NCI-H82 treated with DMSO at 0.1 percent for 48 hours (cell line): ENCODE results near the gene PPP1R37.

Experiments used
- DNase-seq: peaks from one replicate; lab custom pipeline; 2025; ENCODE audit not compliant: unreplicated experiment; lab: John Stamatoyannopoulos, UW

Gene PPP1R37

DNA sequence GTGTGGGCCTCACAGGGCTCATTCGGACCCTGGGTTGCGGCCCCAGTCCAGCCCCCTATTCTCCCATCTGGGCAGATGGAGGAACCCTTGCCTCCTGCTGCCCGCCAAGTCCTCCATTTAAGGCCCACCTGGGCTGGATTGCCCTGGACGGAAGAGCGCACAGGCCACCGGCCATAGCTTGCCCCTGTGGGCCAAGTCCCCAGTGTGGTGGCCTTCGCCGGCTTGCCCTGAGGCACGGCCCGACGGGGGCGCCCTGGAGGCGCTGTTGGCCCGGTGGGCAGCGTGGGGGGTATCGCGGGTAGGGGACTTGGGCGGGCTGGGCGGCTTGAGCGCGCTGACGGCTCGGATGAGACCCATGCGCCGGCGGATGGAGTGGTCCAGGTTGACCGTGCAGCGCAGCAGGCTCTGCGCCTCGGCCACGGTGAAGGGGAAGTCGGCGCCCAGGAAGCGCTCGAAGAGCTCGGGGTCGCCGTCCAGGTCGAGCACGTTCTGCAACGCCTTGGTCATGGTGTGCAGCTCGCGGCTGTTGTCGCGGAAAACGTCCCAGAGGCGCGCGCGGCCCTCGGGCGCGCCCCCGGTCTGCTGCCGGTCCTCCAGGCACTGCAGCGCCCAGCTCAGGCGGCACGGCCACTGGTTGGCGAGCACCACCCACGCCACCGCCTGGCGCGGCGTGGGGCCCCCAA lies 59.0 kb downstream of the PPP1R37 start:
- DNase-seq = no peak

- no peak for DNase-seq
Observed at GRCh38 chr19:45152504-45153338, 59.7 kb downstream of the PPP1R37 start.

- DNase-seq = no peak
Observed at GRCh38 chr19:45153339-45154063, 60.5 kb downstream of the PPP1R37 start.

DNA sequence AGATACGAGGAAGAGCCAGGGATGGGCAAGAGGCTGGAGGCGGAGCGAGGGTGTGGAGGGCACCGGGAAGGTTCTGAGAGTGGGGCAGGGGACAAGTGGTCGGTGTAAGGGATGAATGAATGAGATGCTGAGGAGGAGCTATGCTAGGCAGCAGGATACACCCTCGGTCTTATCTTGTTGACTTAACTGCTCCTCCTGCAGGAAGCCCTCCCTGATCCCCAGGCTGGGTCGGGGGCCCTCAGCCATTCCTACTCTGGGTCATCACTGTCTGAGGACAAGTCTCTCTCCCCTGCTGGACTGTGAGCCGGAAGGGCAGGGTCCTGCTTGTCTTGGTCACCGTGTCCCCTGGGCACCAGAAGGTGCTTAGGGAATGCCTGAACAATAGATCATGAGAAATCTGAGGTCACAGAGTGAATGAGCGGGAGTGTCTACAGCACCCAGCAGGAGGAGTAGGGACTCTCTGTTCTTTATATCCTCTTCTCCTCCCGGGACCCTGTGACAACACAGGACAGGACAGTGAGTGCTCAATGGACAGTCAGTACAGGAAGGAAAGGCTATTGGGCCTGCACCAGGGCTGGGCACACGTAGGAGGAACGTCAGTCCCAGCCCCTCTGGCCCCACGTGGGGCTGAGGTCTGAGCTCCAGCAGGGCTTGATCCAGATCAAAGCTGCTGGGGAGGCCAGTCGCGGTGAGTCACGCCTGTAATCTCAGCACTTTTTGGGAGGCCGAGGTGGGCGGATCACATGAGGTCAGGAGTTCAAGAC lies 61.3 kb downstream of the PPP1R37 start:
- DNase-seq = no peak

GRCh38 chr19:45156011-45156630 lies 63.1 kb downstream of the PPP1R37 start:
- no peak for DNase-seq

DNA sequence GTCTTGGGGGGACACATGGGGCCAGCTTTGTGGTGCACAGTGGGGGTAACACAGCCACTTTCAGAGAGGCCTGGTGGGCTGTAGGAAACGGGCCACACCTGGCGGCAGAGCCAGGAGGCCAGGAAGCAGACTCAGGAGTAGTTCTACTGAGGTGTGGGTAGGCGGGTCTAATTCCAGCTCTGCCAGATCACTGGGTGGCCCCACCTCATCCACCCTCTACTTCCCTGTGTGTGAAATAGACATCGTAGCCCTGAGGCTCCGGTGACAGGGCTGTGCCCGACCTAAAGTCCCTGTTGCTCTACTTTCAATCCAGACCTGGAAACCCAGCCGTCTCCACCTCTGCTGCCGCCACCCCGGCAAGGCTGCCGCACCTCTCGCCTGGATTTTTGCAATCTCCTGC lies 63.8 kb downstream of the PPP1R37 start:
- DNase-seq = no peak

GRCh38 chr19:45158503-45159209 lies 65.7 kb downstream of the PPP1R37 start:
- DNase-seq = no peak

GRCh38 chr19:45159210-45159970 lies 66.4 kb downstream of the PPP1R37 start:
- DNase-seq = no peak

GRCh38 chr19:45159971-45160324 lies 67.0 kb downstream of the PPP1R37 start:
- DNase-seq = no peak

DNA sequence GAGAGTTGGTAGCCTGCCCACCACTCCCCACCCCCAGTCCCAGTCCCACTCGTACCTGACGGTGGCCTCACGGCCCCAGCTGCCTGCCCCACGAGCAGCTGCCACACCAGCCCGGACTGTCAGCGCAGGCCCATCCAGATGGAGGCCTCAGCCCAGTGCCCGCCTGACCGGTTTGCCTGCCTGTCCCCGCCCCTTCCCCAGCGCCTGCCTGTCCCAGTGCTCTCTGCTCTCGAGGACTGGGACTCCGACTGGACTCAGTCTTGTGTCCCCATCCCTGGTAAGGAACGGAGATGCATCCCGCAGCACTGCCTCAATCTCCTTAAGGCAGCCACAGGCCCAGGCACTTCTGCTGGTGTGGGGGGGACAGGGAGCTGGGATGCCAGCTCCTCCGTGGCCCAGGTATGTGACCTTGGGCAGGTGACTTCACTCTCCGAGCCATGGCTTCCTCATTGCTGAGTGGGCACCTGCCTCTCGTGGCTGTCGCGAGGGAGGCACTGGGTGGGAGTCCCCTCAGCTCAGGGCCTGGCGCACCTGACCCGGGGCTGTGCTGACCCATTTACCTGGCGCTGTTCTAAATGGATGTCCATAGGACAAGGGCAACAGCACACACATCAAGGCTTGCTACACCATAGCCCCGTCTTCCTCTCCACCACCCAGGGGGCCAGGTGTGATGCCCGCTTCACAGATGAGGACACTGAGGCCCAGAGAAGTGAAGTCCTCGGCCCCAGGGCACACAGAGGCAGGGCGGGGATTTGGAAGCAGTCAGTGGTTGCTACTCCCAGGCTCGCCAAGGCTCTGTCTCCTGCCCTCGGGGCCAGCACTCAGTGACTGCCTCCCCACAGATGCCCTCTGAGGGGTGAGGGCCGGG lies 68.1 kb downstream of the PPP1R37 start, which contains the start of gene NKPD1:
Gene NKPD1 (minus strand): TSS at position 113 of the 868 bp plus-strand sequence. CDS start 832 bp downstream, outside the sequence.
- no peak for DNase-seq

GRCh38 chr19:45161738-45162607 lies 69.0 kb downstream of the PPP1R37 start:
- no peak for DNase-seq

DNA sequence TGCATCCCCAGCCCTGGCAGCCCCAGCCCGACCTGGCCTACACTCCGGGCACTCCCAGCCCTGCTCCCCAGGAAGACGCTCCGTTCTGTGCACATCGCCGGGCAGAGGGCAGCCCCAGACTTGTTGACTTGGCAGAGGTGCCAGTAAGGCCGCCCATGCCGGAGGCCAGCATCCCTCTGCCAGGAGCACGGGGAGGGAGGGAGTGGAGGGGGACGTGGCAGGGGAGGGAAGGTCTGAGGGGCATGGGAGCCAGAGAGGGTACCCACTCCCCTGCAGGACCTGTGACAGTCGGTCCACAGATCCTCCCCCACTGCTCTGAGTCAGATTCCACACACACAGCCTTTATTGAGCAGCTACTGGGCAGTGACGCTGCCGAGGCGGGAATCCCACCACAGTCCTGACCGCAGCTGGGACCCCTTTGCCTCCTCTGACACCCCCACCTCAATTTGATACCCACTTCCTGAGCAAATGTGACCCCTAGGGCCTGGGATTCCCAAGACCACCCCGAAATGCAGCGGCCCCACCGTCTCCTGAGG lies 69.7 kb downstream of the PPP1R37 start:
- DNase-seq = no peak

GRCh38 chr19:45163156-45163555 lies 70.2 kb downstream of the PPP1R37 start:
- DNase-seq = no peak

DNA sequence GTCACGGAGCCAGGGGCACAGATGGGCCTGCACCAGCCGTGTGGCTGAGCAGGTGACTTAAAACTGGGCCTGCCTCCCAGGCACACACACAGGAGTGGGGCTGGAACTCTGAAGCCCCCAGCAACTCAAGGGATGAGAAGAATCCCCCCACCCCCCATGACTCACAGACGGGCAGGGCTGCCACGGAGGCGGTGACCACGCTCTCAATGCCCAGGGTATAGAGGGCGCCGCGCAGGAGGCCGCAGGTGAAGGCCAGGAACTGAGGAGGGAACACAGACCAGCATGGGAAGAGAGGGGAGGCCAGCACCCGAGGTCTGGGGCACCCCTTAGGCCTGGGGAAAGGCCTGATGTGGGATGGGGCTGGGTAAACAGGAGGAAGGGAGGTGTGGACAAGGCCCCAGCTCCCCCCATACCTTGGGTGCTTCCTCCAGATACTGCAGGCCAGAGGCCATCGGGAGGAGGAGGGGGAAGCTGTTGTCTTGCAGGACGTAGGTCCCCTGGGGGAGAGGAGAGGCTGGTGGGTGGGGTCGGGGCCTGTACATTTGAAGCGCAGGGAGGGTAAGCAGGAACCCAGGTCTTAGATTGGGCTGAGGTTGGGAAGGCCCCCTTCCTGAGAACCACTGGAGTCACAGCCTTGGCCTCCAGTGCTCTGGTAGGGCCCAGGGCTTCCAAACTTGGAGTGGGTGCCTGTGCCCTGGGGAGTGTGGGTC lies 70.9 kb downstream of the PPP1R37 start:
- no peak for DNase-seq

GRCh38 chr19:45164577-45165335 lies 71.8 kb downstream of the PPP1R37 start:
- peak; percentile 16 for DNase-seq
